C4-2B (cell line): ENCODE data around the gene RPL13.

Experiments
- H3K27ac ChIP-seq: fragments of 450-650 bp; 2 replicates; pipeline ENCODE4 v1.5.1; 2017
- CTCF ChIP-seq: fragments of 450-650 bp; conservative IDR thresholded peaks from 2 replicates; pipeline ENCODE4 v1.5.1; 2017; ENCODE audit warnings: mild to moderate bottlenecking
- ZFX ChIP-seq: fragments of 450-650 bp; IDR thresholded peaks from 2 replicates; pipeline ENCODE4 v1.6.1; 2017

RPL13 gene

GRCh38 chr16:89599451-89599858 is 39.0 kb downstream of the RPL13 start:
- no peak overlapping the region for H3K27ac ChIP-seq
- TF ChIP-seq ZFX (no peak), CTCF (no peak; the same call in 1 of the 2 replicates)

- no peak overlapping the region for H3K27ac ChIP-seq
- no peak for TF ChIP-seq ZFX
- no peak for TF ChIP-seq CTCF
Measured at GRCh38 chr16:89599902-89600301, 39.4 kb downstream of the RPL13 start.

GRCh38 chr16:89600427-89600826 is 39.9 kb downstream of the RPL13 start:
- TF ChIP-seq ZFX (no peak), CTCF (no peak)
- H3K27ac ChIP-seq, result no peak overlapping the region; the same call in 1 of the 2 replicates

GRCh38 chr16:89600956-89601355 is 40.5 kb downstream of the RPL13 start:
- H3K27ac ChIP-seq, result no peak overlapping the region

GRCh38 chr16:89601906-89602272 is 41.4 kb downstream of the RPL13 start:
- H3K27ac ChIP-seq, result no peak overlapping the region
- TF ChIP-seq CTCF (no peak), ZFX (no peak)

More at GRCh38 chr16:89600956-89601355, 40.5 kb downstream of the RPL13 start:
- TF ChIP-seq ZFX (no peak), CTCF (no peak)

GRCh38 chr16:89602273-89602951 is 41.9 kb downstream of the RPL13 start:
- H3K27ac ChIP-seq, result no peak overlapping the region
- TF ChIP-seq CTCF (no peak), ZFX (no peak)

- H3K27ac ChIP-seq, result no peak overlapping the region
- no peak for TF ChIP-seq CTCF
- no peak for TF ChIP-seq ZFX
Measured at GRCh38 chr16:89602952-89603590, 42.6 kb downstream of the RPL13 start.
